HEK293 (cell line): Measurements from ENCODE around the gene RHBDD1.

Experiments
- CTCF ChIA-PET: fragments of 350-600 bp; formaldehyde crosslinking; extraction: SDS; loops from one replicate; lab custom pipeline; 2021; ENCODE audit warnings: antibody characterized with exemption; lab: Yijun Ruan, JAX
- POLR2A ChIA-PET: fragments of 300-600 bp; formaldehyde crosslinking; extraction: SDS; loops from one replicate; lab custom pipeline; 2020; ENCODE audit warnings: antibody characterized with exemption, inconsistent platforms; lab: Yijun Ruan, JAX
- H3K27ac ChIP-seq: fragments of 200-500 bp; sonication (Bioruptor generic); 2 replicates; pipeline ENCODE4 v1.5.1; 2014; ENCODE audit warnings: low read depth, low read length, control low read depth, inconsistent platforms; ENCODE audit errors: extremely low read depth
- H3K36me3 ChIP-seq, 2 experiments: fragments of 200-500 bp in 1 of 2; sonication (Bioruptor generic) in 1 of 2; 1 replicate in 1 of 2; 2 replicates in 1 of 2; pipeline ENCODE4 v1.5.1; 2014 to 2017; ENCODE audit warnings: inconsistent platforms in 2 of 2, low read length in 2 of 2; ENCODE audit not compliant: control insufficient read depth in 2 of 2, insufficient read depth in 1 of 2
- H3K4me1 ChIP-seq: fragments of 200-500 bp; sonication (Bioruptor generic); 2 replicates; pipeline ENCODE4 v1.5.1; 2014; ENCODE audit warnings: mild to moderate bottlenecking, low read length, inconsistent platforms; ENCODE audit not compliant: control insufficient read depth, insufficient read depth
- H3K4me3 ChIP-seq: 2 replicates; pipeline ENCODE4 v1.5.1; 2011; ENCODE audit warnings: low read depth, mild to moderate bottlenecking, control low read depth, low read length, moderate library complexity
- H3K9me3 ChIP-seq: fragments of 200-500 bp; sonication (Bioruptor generic); 2 replicates; pipeline ENCODE4 v1.5.1; 2014; ENCODE audit warnings: low read depth, low read length, inconsistent platforms; ENCODE audit not compliant: control insufficient read depth, insufficient read depth
- BCL6B ChIP-seq: fragments of 450-650 bp; formaldehyde crosslinking; IDR thresholded peaks from 2 replicates; pipeline ENCODE4 v1.5.1; 2017; ENCODE audit warnings: missing biosample characterization, missing genetic modification characterization
- FEZF1 ChIP-seq: fragments of 450-650 bp; formaldehyde crosslinking; IDR thresholded peaks from 2 replicates; pipeline ENCODE4 v1.5.1; 2016; ENCODE audit warnings: missing biosample characterization, missing genetic modification characterization
- GLI4 ChIP-seq: fragments of 450-650 bp; formaldehyde crosslinking; IDR thresholded peaks from 2 replicates; pipeline ENCODE4 v1.5.1; 2016; ENCODE audit warnings: missing biosample characterization, missing genetic modification characterization
- GLIS1 ChIP-seq: fragments of 450-650 bp; formaldehyde crosslinking; IDR thresholded peaks from 2 replicates; pipeline ENCODE4 v1.5.1; 2016; ENCODE audit warnings: missing biosample characterization, missing genetic modification characterization
- HOXA7 ChIP-seq: sonication (generic); formaldehyde crosslinking; IDR thresholded peaks from 2 replicates; pipeline ENCODE4 v1.8.1; 2022; ENCODE audit warnings: missing genetic modification reagents, borderline replicate concordance
- IKZF3 ChIP-seq: fragments of 450-650 bp; IDR thresholded peaks from 2 replicates; pipeline ENCODE4 v1.5.0; 2018; ENCODE audit warnings: missing biosample characterization, mild to moderate bottlenecking, missing genetic modification characterization, moderate library complexity
- OSR2 ChIP-seq: fragments of 450-650 bp; formaldehyde crosslinking; IDR thresholded peaks from 2 replicates; pipeline ENCODE4 v1.5.1; 2016; ENCODE audit warnings: missing biosample characterization, missing genetic modification characterization
- SCRT2 ChIP-seq: fragments of 450-650 bp; formaldehyde crosslinking; IDR thresholded peaks from 2 replicates; pipeline ENCODE4 v1.5.1; 2016; ENCODE audit warnings: missing biosample characterization, missing genetic modification characterization
- ZNF174 ChIP-seq: fragments of 450-650 bp; formaldehyde crosslinking; IDR thresholded peaks from 2 replicates; pipeline ENCODE4 v1.5.0; 2017; ENCODE audit warnings: missing biosample characterization, mild to moderate bottlenecking, missing genetic modification characterization
- ZNF184 ChIP-seq: fragments of 450-650 bp; IDR thresholded peaks from 2 replicates; pipeline ENCODE4 v1.5.1; 2018; ENCODE audit warnings: missing biosample characterization, mild to moderate bottlenecking, missing genetic modification characterization
- ZNF221 ChIP-seq: fragments of 450-650 bp; formaldehyde crosslinking; IDR thresholded peaks from 2 replicates; pipeline ENCODE4 v1.5.1; 2017; ENCODE audit warnings: missing biosample characterization, missing genetic modification characterization, borderline replicate concordance
- ZNF23 ChIP-seq: fragments of 450-650 bp; formaldehyde crosslinking; IDR thresholded peaks from 2 replicates; pipeline ENCODE4 v1.5.1; 2016; ENCODE audit warnings: missing biosample characterization, missing genetic modification characterization, borderline replicate concordance
- ZNF248 ChIP-seq: fragments of 450-650 bp; formaldehyde crosslinking; IDR thresholded peaks from 2 replicates; pipeline ENCODE4 v1.5.1; 2017; ENCODE audit warnings: missing biosample characterization, missing genetic modification characterization
- ZNF274 ChIP-seq, 2 experiments: fragments of 200-500 bp in 1 of 2; fragments of 450-650 bp in 1 of 2; sonication (Bioruptor generic) in 1 of 2; formaldehyde crosslinking in 1 of 2; IDR thresholded peaks; 2 replicates each; pipeline versions ENCODE4 v1.5.1 to v1.6.1; 2014 to 2016; ENCODE audit warnings: borderline replicate concordance in 1 of 2, inconsistent platforms in 1 of 2, low read length in 1 of 2, missing biosample characterization in 1 of 2, missing genetic modification characterization in 1 of 2
- ZNF341 ChIP-seq: fragments of 450-650 bp; formaldehyde crosslinking; IDR thresholded peaks from 2 replicates; pipeline ENCODE4; 2016; ENCODE audit warnings: low read depth, missing biosample characterization, missing genetic modification characterization
- ZNF521 ChIP-seq: fragments of 450-650 bp; formaldehyde crosslinking; IDR thresholded peaks from 2 replicates; pipeline ENCODE4 v1.5.1; 2017; ENCODE audit warnings: missing biosample characterization, mild to moderate bottlenecking, missing genetic modification characterization
- ZNF645 ChIP-seq: fragments of 450-650 bp; formaldehyde crosslinking; IDR thresholded peaks from 2 replicates; pipeline ENCODE4; 2016; ENCODE audit warnings: missing biosample characterization, missing genetic modification characterization
- ZNF785 ChIP-seq: fragments of 450-650 bp; formaldehyde crosslinking; IDR thresholded peaks from 2 replicates; pipeline ENCODE4 v1.5.1; 2016; ENCODE audit warnings: missing biosample characterization, missing genetic modification characterization
- TF ChIP-seq, protein P1 (sequence below): fragments of 450-650 bp; formaldehyde crosslinking; IDR thresholded peaks from 2 replicates; pipeline ENCODE4 v1.5.1; 2017; ENCODE audit warnings: missing biosample characterization, missing genetic modification characterization
- TF ChIP-seq, protein P2 (sequence below): fragments of 450-650 bp; formaldehyde crosslinking; IDR thresholded peaks from 2 replicates; pipeline ENCODE4 v1.5.1; 2016; ENCODE audit warnings: missing biosample characterization, missing genetic modification characterization

RHBDD1 gene

DNA sequence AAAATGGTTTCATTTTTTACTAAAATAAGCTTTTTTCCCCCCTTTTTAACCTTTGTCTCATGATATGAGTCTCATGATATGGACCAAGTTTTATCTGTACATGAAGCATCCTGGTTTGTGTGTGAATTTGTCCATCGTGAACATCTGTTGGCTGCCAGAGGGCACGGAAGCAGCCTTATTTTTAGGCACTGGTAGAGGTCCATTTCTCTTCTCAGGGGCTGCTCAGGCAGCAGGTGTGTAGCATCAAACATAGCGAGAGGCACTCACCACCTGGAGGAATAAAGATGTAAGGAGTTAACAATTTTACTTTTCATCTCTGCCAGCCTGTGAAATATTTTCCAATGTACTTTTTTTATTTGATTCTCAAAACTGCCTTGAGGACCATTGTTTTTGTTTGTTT is 134.5 kb downstream of the RHBDD1 start (continued):
- TF ChIP-seq ZNF521 (tag by site-specific recombination) (no peak), ZNF248 (tag by site-specific recombination) (no peak), SCRT2 (no peak), ZNF645 (tag by site-specific recombination) (no peak), GLIS1 (tag by site-specific recombination) (no peak), FEZF1 (no peak), OSR2 (no peak), IKZF3 (no peak), HOXA7 (CRISPR knock-in tag) (no peak), BCL6B (no peak), GLI4 (tag by site-specific recombination) (no peak), ZNF341 (no peak)

GRCh38 chr2:226971084-226971483 is 135.2 kb downstream of the RHBDD1 start:
- H3K27ac ChIP-seq: no peak overlapping the region
- CTCF ChIA-PET: interaction anchor here (0.6 kb wide), 1 partner anchor 742 kb away, joined by 5 read pairs; no protein-coding TSS in a partner anchor
- H3K9me3 ChIP-seq: no peaks in the 10 kb centered on the region
- TF ChIP-seq ZNF274 (IDR thresholded peaks at IDR 0.05; ENCODE audit: low read length) (no peak), ZNF274 (tag by site-specific recombination; IDR thresholded peaks at IDR 0.05; ENCODE audit: borderline replicate concordance) (no peak), ZNF221 (no peak), ZNF785 (tag by site-specific recombination) (no peak)
- TF ChIP-seq, protein P1, sequence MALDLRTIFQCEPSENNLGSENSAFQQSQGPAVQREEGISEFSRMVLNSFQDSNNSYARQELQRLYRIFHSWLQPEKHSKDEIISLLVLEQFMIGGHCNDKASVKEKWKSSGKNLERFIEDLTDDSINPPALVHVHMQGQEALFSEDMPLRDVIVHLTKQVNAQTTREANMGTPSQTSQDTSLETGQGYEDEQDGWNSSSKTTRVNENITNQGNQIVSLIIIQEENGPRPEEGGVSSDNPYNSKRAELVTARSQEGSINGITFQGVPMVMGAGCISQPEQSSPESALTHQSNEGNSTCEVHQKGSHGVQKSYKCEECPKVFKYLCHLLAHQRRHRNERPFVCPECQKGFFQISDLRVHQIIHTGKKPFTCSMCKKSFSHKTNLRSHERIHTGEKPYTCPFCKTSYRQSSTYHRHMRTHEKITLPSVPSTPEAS: no peak
- POLR2A ChIA-PET: no interaction called here
- H3K36me3 ChIP-seq: no peaks in the 10 kb centered on the region
- H3K4me3 ChIP-seq: no peak overlapping the region
- H3K4me1 ChIP-seq: no peaks in the 10 kb centered on the region

DNA sequence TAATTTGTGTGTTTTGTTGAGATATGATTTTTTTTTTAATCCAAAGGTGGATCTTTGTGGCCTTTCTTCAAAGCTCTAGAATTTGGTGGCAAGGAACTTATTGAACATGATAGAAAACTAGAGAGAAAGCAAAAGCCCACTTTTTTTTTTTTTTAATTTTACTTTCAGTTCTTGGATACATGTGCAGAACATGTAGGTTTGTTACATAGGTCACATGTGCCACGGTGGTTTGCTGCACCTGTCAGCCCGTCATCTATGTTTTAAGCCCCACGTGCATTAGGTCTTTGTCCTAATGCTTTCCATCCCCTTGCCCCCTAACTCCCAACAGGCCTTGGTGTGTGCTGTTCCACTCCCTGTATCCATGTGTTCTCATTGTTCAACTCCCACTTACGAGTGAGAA is 135.9 kb downstream of the RHBDD1 start:
- Histone ChIP-seq H3K9me3 (no peaks in the 10 kb centered on the region), H3K4me1 (no peaks in the 10 kb centered on the region), H3K4me3 (no peak overlapping the region), H3K27ac (no peak overlapping the region), H3K36me3 (no peaks in the 10 kb centered on the region)
- TF ChIP-seq ZNF184 (tag by site-specific recombination): no peak
- no peak for TF ChIP-seq ZNF23 (tag by site-specific recombination)
- no peak for TF ChIP-seq ZNF174 (tag by site-specific recombination)
- TF ChIP-seq, protein P2, sequence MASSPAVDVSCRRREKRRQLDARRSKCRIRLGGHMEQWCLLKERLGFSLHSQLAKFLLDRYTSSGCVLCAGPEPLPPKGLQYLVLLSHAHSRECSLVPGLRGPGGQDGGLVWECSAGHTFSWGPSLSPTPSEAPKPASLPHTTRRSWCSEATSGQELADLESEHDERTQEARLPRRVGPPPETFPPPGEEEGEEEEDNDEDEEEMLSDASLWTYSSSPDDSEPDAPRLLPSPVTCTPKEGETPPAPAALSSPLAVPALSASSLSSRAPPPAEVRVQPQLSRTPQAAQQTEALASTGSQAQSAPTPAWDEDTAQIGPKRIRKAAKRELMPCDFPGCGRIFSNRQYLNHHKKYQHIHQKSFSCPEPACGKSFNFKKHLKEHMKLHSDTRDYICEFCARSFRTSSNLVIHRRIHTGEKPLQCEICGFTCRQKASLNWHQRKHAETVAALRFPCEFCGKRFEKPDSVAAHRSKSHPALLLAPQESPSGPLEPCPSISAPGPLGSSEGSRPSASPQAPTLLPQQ: no peak
- ChIA-PET CTCF (interaction anchor here (0.6 kb wide), 1 partner anchor 743 kb away, joined by 5 read pairs; no protein-coding TSS in a partner anchor), POLR2A (no interaction called here)
